Vagina (tissue), 2 donors: ENCODE measurements around the gene CABLES2.

Experiments used
- POLR2AphosphoS5 ChIP-seq, 2 donors: sonication (generic); formaldehyde crosslinking; IDR thresholded peaks; one replicate each; pipeline ENCODE4 v1.9.0; 2017; ENCODE audit warnings: antibody characterized with exemption in 2 of 2, mild to moderate bottlenecking in 2 of 2, low read depth in 1 of 2; ENCODE audit not compliant: insufficient read depth in 1 of 2
- TF ChIP-seq, protein P1 (sequence below), 3 experiments: fragments of 450-650 bp in 2 of 3; fragments of 200-600 bp in 1 of 3; sonication (generic) in 1 of 3; IDR thresholded peaks; one replicate each; pipeline ENCODE4 v1.5.1; 2017 to 2019; ENCODE audit warnings: antibody characterized with exemption in 3 of 3, mild to moderate bottlenecking in 2 of 3, moderate library complexity in 2 of 3

DNA sequence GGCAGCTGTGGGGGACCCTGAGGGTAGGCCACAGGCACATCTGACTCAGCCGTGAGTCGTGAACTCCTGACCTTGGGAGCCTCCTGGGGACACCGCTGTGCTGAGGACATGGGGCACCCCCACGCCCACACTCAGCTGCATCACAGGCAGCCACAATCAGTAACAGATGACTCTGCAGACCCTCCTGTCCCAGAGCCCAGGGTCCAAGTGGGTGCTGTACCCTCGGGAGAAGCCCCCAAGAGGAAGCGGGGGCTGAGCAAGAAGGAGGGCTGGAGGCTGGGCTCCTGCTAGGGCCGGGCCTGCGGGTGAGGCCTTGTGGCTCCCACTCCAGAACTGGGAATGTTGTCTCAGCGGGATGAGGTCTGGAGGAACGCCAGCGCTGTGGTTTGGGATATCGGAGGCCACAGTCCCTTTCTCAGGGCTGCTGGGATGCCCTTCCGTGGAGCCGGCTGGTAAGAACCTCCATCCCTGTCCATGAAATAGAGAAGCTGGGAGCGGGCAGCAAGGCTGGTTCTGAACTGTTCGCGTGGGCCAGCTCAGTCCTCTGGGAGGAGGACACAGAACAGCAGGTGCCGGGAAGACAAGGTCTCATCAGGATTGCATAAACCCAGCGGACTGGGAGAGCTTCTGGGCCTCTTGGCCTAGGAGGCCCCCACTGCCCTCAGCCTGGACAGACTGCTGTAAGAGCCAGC lies 36.8 kb downstream of the CABLES2 start:
- TF ChIP-seq, protein P1, sequence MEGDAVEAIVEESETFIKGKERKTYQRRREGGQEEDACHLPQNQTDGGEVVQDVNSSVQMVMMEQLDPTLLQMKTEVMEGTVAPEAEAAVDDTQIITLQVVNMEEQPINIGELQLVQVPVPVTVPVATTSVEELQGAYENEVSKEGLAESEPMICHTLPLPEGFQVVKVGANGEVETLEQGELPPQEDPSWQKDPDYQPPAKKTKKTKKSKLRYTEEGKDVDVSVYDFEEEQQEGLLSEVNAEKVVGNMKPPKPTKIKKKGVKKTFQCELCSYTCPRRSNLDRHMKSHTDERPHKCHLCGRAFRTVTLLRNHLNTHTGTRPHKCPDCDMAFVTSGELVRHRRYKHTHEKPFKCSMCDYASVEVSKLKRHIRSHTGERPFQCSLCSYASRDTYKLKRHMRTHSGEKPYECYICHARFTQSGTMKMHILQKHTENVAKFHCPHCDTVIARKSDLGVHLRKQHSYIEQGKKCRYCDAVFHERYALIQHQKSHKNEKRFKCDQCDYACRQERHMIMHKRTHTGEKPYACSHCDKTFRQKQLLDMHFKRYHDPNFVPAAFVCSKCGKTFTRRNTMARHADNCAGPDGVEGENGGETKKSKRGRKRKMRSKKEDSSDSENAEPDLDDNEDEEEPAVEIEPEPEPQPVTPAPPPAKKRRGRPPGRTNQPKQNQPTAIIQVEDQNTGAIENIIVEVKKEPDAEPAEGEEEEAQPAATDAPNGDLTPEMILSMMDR (IDR thresholded peaks at IDR 0.05): no peak
- TF ChIP-seq POLR2AphosphoS5 (IDR thresholded peaks at IDR 0.05; ENCODE audit: insufficient read depth in 1 of 2, low read depth in 1 of 2): no peak
